Measurements from ENCODE around the gene PPP1R9A. TPM values are rescaled to one million over a fixed set of nuclear protein-coding genes. Genes with fewer than 3 reads are reported as not detected.

The PPP1R9A gene
- total RNA-seq, 1 experiment from 2014 or later, result 2.6 TPM

DNA sequence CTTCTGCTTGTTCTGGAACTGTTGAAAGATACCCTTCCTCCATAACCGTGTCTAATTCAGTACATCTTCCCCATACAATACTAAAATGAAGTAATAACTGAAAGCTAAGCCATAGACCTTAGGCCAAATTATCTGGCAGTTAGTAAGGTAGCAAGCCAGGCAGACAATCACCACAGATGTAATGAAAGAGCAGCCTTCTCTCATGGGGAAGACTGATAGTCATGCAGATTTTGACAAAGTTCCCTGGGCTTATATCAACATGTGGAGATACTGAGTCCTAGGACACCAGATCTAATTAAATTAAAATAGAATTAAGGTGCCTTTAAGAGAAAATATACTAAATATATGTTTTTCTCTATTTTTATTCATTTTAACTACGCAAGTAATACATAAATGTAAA, 355.5 kb downstream of the PPP1R9A start:
- DNase-seq (ENCODE audit: low read depth), result no peak

DNA sequence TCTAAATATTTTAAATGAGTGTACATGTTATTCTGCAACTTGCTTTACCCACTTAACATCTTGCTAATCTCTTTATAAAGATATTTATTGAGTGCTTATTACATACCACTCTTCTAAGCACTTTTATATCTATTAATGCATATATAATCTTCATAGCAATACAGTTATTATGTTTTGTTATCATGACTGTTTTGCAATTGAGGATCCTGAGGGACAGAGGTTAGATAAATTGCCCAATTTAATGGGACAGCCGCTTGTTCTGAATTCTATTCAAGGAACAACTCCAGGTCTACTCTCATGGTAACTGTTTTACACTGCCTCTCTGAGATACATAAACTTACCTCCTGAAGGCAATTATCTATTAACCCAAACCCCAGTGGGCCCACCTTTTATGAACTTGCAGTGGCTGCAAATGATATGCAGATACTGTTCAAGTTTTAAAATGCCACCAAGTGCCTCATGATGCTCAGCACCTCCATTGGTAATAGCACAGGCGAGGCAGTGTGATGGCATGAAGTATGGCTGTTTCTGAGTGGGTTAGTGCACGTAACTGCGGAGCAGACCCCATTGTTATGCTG, 356.5 kb downstream of the PPP1R9A start:
- DNase-seq (ENCODE audit: low read depth), result no peak

DNA sequence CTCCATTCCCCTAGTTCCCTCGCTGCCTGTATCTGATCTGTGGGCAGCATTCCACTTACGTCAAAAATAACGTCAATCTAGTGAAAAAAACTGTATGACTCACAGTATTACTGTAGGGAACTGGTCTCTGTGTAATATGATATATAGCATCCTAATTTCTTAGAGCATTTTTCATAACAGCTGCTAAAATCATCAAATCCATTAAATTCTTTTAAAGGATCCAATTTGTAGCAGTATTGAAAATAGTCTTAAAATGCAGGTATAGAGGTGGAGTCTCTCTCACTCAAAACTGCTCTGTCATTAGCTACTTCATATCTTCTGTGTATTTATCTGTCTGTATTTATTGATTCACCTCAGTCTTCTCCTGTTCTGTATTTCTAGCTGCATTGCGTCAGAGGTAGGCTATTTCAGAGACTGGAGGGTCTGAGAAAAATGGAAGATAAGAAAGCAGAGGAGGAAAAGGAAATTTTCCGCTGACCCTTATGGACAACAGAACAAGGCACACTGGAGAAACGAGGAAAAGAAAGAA, 357.0 kb downstream of the PPP1R9A start:
- peak; percentile 51 for DNase-seq (ENCODE audit: low read depth)

DNA sequence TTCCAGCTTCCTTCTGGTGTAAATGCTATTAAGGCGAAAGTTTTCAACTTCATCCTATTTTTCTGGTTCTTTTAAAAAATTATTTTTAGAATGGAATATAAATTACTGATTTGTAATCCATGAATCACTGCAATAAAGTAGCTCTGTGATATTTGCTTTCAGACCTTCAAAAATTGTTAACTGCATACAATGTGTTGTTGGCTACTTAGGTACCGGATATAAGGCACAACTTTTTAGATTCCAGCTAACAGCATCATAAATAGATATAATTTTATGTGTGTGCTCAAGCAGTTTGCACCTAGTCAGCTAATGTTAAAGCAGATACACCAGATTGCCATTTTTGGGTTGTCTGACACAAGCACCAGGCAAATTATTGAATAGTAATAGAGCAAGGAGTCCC, 358.2 kb downstream of the PPP1R9A start:
- DNase-seq (ENCODE audit: low read depth), result no peak

DNA sequence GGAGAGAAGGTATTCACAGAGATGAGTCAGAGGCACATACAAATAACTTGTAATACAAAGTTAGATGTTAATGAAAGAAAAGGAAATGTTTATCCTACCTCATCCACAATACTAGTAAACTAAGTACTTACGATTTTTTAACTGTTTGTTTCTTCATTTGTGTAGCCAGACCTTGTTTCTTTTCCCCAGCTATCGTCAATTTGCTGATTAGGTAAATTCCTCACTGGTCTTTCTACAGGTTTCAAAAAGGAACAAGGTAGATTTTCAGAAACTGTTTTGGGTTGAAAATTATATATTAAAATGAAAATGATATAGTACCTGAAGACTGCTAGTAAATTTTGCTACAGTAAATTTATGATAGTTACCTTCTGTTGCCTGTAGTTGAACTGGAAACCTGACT, 360.4 kb downstream of the PPP1R9A start:
- DNase-seq (ENCODE audit: low read depth), result no peak

DNA sequence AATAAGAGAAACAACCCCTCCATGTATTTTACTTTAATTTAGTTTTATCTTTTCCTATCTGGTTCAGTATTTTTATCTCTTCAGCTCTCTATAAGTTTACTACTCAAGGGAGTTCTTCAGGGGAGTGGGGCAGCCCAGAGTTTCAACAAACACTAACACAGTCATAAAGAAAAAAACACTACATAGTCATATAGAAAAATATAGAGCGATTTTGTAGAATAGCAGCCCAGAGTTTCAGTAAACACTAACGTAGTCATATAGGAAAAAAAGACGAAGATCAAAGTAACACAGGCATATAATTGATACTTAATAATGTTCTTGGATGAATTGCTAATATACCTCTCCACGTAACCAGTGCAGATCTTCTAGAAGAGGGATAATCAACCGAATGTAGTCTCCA, 362.2 kb downstream of the PPP1R9A start:
- DNase-seq (ENCODE audit: low read depth), result no peak

DNA sequence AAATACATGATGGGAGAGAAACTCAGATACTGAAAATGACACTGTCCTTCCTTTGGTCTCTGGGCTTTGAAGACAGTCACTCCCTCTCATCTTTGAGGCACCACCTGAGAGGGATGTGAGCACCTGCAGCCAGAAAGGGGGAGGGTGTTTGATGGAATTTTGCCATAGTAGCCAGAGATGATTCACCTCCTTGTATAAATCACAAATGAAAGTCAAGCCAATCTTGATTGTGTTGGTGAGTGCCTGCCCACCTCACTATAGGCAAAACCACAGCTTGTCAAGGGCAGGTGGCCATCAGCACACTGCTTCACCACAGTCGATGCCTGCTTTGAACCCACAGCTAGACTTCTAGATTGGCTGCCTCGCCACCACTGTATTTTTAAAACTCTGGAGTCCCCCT, 368.7 kb downstream of the PPP1R9A start:
- peak; percentile 7 for DNase-seq (ENCODE audit: low read depth)

DNA sequence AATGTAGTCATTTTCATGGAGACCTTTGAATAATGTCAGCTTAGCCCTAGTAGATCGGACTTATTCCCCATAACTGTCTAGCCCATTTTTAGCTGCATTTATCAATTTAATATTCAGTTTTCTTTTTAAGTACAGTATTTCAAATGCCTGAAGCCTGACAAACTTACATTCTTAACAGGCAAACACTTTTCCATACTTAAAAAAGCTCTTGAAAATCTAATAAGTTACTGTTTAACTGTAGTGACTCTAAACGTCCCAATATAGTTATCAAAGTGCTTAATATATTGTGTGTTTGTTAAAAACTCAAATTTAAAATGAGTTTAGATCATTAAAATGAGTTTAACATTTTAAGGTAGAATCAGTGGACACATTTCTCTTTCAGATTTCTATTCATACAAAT, 372.0 kb downstream of the PPP1R9A start:
- DNase-seq (ENCODE audit: low read depth), result no peak

DNA sequence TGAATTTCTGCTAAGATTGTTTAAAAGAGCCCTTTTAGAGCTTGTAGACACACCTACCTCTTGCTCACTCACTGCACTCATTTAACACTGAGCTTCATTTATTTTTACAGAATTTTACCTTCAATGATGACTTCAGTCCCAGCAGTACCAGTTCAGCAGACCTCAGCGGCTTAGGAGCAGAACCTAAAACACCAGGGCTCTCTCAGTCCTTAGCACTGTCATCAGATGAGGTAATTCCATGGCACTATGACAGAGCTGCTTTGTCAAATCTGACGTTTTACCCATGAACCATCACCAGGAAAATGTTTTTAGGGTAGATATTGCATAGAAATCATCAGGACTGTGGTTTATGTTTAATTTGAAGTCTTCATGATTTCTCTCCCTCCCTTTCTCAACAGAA, 378.7 kb downstream of the PPP1R9A start:
- DNase-seq (ENCODE audit: low read depth), result no peak

DNA sequence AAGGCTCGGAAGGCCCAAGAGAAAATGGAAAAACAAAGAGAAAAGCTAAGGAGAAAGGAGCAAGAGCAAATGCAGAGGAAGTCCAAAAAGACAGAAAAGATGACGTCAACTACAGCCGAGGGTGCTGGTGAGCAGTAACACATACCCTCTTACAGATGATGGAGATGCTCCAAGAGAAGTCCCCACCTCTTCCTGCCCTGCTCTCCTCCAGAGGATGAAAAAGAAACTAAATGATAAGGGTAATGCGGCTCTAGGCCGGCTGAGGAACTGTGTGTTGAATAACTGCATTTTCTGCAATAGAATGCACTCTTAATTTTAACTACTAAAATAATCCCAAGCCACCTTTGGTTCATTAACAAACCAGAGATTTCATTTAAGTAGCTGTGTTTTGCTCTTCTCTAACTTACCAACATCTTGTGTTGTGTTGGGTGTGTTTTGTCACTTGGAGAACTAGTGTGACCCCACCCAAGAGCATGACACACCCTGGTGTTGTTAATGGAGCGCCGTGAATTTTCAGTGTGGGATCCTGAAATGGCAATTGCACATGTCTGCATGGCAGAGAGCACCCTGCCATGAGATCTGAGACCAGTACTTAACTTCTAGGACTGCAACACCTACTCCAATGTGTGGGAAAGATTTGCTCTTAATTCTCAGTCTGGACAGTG, 382.9 kb downstream of the PPP1R9A start:
- DNase-seq (ENCODE audit: low read depth), result no peak

DNA sequence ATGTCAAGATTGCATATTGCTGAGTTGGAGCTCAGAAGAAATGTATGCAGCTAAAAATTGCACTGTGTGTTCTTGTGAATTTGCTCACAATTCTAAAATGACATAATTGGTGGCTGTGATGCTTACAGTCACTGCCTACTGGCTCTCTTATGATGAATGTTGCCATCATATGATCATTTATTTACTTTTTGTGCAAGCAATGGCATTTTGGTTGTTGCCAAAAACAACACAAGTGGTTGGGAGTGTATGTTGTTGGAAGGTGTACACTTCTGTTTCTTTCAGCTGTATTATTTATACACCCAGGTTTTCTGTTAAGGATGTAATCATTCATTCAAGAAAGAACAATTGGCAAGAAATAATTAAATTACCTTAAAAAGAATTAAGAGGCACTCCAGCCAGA, 388.0 kb downstream of the PPP1R9A start:
- DNase-seq (ENCODE audit: low read depth), result no peak

DNA sequence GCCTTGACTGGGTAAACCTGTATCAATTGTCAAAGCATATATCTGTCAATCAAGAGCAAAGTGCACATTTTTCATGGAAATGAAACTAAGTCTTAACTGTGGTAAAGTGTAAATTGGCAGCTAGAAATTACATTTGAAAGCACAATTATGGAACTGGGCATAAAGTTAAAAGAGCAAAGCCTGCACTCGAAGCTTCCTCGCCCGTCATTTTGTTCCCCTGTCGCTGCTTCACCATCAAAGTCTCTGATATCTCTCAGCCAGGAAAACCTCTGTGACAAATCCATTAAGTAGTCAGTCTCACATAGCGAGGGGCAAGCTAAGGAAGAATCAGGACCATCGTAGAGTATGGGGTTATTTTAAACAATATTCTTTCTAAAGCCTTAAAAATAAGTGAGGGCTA, 389.1 kb downstream of the PPP1R9A start:
- DNase-seq (ENCODE audit: low read depth), result no peak

DNA sequence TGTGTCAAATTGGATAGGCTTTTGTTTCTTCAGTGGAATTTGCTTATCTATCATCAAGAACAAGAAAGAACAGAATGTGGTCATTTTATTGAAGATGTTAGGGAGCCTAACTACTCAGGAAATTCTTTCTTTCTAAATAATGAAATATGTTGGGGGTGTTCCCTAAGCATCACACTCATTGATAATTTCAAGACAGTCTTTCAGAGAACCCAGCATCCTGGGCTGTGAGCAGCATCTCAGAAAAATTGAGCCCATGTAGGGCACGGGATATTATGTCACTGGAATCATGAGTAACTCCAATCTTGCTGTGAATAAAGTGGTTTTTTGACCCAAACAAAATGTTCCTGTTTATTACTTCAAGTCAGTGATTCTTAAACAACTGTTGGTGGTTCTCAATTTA, 389.6 kb downstream of the PPP1R9A start:
- DNase-seq (ENCODE audit: low read depth), result no peak

DNA sequence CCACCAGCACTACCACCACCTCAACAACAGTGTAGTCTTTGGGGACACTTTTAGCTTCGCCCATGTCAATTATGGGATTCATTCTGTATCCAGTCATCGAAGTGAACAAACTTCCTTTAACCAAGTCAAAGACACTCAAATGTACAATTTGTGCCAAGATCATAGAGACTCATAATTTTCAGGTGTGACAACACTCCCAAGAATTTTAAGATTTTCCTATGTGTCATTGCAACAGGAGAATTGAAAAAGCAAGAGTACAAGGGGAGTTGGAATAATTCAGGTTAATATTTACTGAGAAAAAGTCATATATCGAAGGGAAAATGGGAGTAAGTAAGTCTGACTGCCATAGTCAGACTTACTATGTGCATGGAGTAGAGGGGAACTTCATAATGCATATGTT, 390.7 kb downstream of the PPP1R9A start:
- DNase-seq (ENCODE audit: low read depth), result no peak

DNA sequence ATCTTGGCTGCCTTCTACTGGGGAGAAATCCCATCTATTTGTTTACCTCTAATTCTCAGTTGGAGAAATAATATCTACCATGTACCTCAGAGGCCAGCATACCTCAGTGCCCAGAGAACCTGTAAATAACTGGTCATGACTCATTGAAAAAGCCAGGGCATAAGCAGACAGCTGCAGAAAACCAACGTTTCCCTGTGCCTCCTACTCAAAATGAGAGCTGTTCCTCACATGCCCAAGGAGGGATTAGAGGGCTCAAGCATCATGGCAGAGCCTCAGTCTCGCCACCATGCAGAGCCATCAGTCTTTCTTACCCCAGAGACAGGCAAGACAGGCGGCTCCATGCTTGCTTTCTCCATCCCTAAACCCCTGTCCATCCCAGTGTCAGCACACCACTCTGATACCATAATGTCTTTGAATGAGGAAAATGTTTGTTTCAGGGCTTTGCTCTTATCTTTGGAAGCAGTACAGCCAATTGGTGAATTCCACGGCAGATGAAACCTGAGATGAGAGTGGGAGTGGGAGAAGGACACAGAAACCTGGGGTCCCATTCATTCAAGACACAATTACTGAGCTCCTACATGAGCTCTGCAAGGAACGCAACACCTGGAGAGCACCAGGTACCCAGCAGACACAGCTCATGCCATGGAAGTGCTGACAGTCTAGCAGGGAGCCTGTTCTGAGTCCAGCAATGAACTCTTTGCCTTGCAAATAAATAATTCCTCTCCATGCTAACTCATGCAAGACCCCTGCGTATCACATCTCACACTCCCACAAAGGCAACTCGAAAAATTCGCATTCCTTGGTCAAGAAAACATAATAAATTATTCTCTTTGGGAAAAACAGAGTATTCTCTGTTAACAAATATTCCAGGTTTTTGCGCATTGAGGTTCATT, 395.9 kb downstream of the PPP1R9A start:
- no peak for DNase-seq (ENCODE audit: low read depth)

DNA sequence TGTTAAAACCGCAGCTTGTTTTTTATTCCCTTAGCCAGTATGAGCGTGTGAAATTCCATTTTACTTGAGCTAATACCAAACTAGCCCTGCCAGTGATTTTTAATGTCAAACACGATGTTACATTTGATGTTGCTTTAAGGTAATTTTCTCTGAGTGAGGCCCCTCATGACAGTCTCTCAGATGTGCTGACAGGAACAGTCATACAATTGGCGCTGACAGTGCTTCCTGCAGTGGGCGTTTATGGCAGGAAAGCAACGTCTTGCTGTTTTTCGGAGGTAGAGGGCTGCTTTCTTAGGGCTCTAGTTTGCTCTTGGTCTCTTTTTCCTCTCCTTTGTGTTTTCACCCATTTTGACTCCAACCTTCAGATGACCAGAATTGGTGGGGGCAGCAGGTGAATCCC, 397.6 kb downstream of the PPP1R9A start:
- DNase-seq (ENCODE audit: low read depth), result peak; percentile 11

DNA sequence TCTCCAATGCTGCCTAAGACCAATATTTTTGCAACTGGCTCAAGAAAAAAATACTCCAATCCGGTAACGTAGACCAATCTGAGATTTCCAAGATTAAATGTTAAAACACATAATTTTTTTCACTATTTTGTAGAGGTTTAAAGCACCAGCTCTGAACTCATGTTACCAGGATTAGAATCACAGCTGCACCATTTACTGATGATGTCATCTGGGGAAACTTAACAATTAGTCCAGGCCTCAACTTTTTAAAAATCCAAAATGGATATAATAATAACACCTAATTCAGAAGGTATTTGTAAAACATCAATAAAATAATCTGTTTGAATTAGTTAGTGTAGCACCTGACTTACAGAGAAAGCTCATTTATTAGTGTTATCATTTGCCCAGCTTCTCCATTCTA, 402.6 kb downstream of the PPP1R9A start:
- no peak for DNase-seq (ENCODE audit: low read depth)

DNA sequence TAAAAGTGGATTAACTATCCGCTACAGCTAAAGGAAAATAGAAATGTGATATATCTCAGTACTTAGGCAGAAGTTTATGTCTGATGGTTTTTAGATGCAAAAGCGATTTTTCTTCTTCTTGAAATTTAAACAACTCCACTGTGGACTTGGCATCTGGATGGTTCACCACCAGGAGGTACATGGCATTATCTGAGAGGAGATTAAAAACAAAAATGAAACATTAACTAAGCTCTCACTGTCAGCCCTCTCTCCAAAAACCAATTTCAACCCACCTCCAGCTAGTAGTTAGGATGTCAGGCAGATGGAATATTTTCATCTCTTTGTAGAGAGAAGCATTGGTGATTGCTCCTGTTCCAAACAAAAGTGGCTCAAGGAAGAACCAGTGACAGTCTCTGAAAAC, 404.0 kb downstream of the PPP1R9A start:
- no peak for DNase-seq (ENCODE audit: low read depth)

DNA sequence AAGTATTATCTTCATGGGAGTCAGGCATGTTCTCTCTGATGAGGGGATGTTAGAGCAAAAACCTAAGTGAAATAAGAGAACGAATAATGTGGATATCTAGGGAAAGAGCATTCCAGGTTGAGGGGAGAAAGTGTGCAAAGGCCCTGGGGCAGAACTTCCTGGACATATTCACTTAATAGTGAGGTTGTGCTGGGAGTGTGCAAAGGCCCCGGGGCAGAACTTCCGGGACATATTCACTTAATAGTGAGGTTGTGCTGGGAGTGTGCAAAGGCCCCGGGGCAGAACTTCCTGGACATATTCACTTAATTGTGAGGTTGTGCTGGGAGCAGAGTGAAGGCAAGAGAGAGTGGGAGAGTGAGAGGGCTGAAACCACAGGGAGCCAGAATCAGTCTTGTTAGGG, 405.2 kb downstream of the PPP1R9A start:
- no peak for DNase-seq (ENCODE audit: low read depth)

DNA sequence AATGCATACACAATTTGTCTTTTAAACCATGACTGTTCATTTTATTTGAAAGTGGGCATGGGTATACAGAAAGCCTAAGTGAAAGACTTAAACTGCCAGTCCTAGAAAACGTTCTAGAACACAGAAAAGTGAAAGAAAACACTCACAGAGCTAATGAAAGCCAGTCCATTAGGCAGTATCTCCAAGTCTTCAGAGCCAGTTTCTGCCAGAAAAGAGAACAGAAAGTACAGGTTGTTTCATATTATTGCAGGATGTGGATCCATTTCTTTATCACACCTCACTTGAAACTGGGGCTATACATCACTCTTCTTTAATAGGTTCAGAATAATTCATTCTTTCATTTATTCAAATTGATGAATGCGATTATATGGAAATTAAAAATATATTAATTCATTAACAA, 409.2 kb downstream of the PPP1R9A start:
- no peak for DNase-seq (ENCODE audit: low read depth)

DNA sequence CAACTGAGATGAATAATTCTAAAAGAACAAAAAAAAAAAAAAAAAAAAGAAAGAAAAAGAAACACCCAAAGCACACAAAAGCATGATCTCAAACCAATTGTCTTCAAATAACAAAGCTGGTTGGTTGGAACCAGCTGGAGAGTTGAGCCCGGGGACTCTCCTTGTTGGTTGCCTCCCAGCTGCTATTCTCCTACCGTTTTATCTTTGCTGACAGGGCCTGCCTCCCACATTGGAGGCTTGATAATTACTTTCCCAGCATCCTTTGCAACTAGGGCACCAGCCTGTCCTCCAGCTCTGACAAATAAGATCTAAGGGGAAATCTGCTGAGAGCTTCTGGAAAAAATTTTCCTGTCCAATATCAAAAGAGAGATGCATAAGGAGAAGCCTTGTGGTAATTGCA, 410.2 kb downstream of the PPP1R9A start:
- no peak for DNase-seq (ENCODE audit: low read depth)

DNA sequence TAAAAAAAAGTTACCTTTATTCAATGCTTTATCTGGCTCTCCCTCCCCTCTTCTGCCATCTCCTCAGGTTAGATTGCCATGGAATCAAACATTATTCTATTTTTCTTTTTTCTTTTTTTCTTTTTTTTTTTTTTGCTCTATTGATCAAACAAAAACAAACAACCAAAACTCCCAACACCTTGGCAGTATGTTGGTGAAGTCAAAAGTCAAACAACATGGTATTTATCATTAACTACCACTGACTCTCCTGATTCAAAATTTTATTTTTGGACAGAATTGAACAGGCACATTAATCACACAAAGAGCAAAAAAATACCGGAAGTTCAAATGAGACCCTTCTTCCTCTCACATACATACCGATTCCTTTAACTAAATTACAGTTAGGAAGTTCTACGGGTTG, 410.6 kb downstream of the PPP1R9A start:
- no peak for DNase-seq (ENCODE audit: low read depth)
